ENCODE results near the gene EXOC6.
"Not testable (repeated sequence)": the region's sequence is repeated elsewhere in the genome, so short reads cannot be mapped to it uniquely, and the experiment has no call there.

The EXOC6 gene

DNA sequence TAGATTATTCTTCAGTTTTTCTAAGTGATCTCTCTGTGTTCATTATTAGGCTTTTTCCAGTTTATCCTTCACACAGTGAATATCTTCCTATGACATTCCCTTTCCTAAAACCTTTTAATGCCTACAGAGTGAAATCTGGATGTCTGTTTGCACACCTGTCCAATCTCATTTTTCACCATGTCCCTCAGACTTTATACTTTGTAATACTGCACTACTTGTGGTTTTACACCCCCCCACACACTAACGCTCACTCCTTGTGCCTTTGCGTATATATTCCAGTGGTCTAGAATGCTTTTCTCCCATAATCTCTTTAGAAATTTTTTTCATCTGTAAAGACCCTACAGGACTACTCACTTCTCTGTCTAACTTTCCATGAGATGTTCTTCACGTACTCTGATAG, 98.2 kb downstream of the EXOC6 start:
- DNase-seq: no peak

DNA sequence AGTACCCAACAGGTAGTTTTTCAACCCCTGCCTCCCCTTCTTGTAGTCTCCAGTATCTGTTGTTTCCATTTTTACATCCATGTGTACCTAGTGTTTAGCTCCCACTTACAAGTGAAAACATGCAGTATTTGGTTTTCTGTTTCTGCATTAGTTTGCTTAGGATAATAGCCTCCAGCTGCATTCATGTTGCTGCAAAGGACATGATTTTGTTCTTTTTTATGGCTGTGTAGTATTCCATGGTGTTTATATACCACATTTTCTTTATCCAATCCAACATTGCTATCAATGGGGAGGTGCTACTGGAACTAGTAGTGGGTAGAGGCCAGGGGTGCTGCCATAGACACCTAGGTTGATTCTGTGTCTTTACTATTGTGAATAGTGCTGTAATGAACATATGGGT, 104.3 kb downstream of the EXOC6 start:
- not testable (repeated sequence) for DNase-seq

DNA sequence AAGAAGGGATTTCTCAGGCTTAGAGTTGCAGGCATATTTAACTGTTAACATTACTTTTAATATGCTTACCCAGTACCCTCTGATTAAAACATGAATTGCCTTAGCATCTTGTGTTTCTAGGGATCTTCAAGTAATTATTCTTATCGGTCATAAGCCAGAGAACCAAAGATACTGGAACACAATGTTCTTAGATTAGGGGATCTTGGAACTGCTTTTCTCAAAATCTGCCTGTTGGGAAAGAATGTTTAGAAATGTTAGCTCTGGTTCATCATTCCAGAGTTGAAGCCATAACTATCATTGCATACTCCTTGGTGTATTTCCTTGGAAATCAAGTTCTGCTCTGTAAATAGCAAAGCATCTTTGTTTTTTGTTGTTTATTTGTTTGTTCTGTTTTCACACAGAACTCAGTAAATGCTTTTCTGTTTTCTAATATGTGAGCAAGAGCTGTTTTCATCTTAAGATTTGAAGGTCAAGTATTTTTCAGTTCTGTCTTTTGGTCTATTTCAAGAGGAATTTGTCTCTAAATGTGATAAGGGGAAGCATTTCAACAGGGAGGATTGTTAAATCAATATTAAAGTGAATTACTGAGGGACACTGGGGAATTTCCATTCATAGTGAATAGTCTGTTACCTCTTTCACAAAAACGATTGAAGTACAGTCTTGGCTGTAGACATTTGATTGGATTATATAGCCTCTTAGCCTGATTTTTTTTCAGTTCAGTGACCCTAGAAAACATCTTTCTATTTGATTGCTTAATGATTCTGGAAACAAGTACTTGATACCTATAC, 109.1 kb downstream of the EXOC6 start:
- no peak for DNase-seq

DNA sequence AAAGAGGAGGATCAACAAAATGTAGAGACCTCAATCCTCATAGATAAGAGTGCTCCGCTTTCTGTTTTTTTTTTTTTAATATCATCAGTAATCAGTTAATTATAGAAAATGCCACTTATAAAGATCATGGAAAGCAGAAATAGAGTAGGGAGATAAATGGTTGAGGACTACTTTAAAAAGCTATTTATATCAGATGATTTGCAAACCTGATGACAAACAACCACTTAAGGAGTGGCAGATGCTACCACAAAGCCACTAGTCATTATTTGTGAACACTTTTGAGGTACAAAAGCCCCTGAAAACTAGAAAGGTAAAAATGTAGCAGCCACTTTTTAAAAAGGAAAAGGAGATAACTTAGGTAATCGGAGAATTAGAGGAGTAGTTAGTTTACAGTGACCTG, 113.3 kb downstream of the EXOC6 start:
- no peak for DNase-seq

DNA sequence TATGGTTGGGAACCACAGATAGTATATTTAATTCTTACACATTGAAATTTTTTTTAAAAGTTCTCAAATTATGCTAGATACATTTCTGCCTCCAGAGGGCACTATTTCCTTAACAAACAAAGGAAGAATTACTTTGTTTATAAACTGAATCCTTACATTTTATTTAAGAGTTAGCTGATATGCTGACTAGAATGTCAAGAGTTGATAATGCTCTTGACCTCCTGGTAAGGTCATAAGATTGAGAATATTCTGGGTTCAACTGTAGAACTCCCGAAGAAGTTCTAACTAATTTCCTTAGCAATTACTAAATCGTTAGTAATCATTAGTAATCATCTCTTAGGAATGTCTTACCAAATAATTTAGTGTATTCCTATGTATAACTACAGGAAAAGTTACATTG, 117.0 kb downstream of the EXOC6 start:
- peak; percentile 65 for DNase-seq

DNA sequence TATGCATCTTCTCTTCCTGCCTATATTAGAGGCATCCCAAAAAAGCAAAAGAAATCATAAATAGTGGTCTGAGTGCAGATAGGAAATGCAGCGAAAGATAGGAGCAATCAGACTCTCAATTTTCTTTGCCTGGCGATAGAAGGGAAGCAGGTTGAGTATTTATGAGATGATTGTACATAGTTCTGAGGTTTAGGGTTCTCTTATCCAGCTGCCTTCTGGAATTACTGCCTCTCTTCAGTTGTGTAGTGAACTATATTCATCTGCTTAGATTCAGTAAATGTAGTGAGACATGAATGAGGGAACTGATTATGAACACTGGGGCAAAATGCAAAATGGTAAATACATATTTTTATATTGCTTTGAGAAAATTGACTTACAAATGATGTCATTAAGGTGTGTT, 119.3 kb downstream of the EXOC6 start:
- no peak for DNase-seq

DNA sequence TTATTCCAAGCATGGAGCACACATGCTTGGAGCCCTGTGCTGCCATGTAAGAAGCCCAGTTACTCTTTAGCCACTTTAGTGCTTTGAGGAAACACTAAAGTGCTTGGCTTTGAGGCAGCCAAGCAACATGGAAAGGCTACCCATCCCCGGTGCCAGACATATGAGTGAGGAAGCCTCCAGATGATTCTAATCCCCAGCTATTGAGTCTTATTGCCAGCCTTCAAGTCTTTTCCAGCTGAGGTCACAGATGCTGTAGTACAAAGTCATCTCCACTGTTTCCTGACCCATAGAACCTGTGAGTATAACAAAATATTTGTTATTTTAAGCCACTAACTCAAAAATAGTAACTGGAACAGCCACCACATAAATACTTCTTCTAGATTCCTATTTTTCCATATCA, 120.8 kb downstream of the EXOC6 start:
- DNase-seq: peak; percentile 59

DNA sequence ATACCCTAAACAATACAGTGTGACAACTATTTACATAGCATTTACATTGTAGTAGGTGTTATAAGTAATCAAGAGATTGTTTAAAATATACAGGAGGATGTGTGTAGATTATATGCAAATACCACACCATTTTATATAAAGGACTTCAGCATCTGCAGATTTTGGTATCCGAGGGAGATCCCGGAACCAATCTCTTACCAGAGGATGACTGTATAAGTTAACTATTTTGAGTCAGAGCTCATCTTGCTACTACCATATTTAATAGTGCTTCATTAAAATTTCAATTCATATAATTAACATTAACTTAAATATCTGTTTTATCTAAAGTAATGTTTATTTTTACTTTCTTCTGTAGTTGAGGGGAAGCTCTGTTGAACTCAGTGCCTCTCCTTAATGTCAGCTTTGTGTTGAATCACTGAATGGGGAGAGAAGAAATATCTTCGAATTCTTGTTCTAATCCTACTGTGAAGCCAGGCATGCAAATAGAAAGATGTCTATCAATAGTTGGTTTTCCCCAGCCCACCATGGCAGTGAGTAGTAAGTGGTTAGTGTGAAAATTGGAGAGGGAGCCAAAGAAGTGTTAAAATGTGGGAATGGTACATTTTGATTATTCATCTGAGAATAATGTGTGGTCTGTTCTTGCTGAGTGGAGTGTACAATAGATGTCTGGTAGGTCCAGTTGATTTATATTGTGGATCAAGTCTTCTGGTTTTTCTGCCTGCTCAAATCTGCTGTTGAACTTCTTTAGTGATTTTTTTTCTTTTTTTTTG, 122.2 kb downstream of the EXOC6 start:
- peak; percentile 55 for DNase-seq

DNA sequence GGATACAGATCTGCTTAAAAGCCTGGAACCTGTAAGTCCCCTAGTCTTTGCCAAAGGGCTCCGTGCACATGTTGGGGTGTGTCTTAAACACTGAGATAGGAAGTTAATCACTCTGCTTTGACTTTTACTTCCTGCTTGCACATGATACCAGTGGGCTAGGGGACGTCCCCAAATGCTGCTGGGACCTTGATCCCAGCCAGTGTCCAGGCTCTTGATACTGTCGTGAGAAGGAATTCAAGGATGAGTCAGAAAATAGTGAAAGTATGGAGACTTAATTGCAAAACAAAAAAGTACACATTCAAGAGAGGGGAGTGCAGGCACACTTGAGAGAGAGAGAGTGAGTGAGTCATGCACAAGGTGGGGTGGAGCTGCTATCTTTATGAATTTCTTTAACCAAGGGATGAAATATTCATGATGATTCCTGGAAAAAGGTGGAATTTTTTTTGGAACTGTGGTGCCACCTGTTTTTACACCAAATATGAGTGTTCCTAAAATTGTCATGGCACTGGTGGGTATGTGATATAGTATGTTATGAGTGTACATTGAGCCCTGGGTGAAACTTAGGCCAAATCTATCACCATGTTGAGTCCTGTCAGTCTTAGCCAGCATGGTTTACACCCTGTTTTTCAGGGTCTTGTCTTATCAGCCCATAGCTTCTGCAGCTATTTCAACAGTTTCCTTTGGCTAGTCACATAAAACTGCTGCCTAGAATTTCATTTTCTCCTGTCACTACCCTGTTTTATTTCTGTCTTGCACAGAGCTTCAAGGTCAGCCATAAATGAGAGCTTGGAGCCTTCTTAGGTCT, 123.9 kb downstream of the EXOC6 start:
- DNase-seq: peak; percentile 90

DNA sequence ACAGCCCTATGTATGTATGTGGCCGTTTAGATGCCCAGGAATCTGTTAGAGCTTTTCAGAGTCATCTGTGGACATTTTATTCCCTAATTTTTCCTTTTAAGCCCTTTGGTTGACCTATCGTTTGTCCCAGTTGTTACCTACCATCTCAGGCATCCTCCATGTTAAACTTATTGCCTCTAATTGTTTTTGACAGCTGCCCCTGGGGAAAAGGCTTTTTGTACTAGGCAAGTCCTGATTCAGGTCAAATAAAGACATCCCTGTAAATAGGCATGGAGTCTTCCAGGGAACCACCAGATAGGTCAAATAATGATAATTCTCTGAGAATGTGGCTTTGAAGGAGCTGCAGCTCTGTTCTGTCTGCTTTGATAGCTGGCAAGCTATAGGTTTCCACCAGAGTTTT, 124.6 kb downstream of the EXOC6 start:
- DNase-seq: no peak

DNA sequence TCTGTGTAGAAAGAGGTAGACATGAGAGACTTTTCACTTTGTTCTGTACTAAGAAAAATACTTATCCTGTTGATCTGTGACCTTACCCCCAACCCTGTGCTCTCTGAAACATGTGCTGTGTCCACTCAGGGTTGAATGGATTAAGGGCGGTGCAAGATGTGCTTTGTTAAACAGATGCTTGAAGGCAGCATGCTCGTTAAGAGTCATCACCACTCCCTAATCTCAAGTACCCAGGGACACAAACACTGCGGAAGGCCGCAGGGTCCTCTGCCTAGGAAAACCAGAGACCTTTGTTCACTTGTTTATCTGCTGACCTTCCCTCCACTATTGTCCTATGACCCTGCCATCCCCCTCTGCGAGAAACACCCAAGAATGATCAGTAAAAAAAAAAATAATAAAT, 128.0 kb downstream of the EXOC6 start:
- not testable (repeated sequence) for DNase-seq

DNA sequence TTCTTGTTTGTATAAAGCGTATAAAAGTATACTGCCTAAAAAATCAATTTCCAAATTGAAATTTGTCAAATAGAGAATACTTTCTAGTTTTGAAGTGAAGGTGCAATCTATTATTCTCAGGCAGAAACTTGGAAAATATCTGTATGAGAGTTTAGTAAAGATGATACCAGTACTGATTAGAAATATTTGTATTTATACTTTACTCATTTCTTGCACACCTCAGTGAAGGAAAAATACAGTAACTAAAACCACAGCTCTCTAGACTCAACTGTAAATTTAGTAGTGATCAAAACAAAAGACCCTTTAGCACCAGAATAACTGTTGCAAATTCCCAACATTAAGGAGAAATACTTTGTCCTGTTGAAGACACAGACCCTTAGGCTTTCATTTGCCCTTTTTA, 140.9 kb downstream of the EXOC6 start:
- no peak for DNase-seq

DNA sequence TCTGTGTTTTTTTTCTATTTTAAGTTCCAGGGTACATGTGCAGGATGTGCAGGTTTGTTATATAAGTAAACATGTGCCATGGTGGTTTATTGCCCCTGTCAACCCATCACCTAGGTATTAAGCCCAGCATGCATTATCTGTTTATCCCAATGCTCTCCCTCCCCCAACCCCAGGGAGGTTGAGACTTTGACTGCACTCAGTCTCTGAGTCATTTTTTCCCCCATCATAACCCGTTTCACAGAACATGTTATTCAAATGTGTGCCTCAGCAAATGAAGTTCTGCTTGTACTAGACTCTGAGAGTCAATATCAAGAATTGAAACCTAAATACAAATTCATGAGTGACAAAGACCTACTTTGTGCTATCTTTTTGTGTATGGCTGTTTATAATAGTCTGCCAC, 142.3 kb downstream of the EXOC6 start:
- peak; percentile 5 for DNase-seq

DNA sequence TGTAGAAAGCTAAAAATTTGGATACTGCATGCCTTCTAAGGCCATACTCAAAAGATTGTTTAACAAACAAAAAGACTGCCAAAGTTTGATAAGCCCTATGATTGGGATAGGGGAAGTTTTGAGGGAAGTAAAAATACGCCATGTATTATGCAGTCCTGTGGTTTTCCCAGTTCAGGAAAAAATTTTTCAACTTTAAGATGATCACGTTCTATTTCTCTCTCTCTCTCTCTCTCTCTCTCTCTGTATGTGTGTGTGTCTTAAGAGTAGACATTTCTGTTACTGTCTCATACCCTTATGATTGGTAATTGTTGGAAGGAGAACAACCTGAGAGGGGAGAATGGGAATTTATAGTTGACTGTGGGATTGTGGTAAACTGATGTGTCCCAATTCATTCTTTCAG, 143.2 kb downstream of the EXOC6 start:
- no peak for DNase-seq

DNA sequence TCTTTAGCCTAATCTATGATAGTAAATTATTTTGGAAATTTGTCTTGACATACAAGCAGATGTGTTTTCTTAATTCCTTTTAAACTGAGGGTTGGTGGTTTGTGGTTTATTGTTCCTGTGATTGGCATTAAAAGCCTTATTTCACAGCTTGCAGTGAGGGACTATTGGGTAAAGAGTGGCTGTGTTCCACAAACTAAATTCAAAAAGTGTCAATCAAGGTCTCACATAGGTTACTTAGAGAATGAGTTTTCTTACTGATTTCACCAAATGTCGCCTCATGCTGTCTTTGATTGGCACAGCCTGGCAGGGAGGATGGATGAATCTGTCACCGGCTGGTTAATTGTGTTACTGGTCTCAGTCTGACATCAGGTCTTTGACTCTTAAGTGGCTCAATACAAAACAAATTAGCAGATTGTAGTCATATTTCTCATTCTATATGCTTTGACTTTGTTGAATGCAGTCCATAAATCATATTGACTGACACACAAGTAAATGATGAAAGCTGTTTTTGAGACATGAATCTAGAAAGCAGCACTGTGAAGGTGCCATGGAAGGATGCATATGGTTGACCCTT, 145.5 kb downstream of the EXOC6 start:
- no peak for DNase-seq

DNA sequence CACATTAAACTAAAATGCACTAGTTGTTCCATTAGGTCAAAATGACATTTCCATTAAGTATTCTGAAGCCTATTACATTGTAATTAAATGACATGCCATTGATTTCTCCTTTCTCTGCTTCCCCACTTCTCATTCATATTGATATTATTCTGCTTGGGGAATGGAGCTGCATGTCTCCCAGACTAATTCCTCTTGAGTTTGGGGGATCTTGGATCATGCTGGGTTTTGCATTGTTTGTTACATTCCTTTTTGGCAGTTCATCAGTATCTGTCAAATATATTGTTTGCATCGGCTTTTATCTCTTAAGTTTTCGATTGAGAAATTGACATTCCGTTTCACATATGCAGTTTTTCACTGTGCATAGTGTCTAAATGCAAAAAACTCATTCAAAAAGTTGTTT, 147.2 kb downstream of the EXOC6 start:
- DNase-seq: no peak

DNA sequence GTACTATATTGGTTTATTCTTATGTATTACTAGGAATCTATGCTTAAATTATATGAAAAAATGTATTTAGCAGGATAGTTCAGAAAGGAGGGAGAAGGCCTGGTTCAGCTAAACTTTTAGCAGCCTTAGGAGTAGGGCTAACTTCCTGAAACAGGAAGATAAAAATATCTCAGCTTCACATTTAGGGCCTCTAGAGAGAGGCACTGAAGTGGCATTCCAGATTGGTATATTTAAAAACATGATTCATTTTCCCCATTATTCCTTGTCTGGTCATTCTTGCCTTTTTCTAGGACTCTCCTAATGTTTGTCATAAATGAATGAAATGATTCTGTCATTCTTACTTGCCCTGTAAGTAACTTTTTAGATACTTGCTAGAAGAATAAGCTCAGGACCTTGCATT, 149.3 kb downstream of the EXOC6 start:
- peak; percentile 8 for DNase-seq

DNA sequence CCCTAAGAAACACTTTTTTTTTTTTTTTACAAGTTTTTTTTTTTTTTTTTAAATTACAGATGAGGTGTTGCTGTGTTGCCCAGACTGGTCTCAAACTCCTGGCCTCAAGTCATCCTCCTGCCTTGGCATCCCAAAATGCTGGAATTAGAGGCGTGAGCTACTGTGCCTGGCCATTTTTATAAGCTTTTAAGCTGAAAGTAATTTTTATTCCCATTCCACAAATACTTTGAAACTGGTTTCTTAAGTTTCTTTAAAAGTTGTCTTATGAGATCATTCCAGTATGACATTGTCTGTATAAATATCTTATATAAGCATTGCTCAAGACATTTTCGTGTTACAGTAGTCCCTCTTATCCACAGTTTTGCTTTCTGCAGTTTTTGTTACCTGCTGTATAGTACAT, 150.9 kb downstream of the EXOC6 start:
- peak; percentile 1 for DNase-seq

DNA sequence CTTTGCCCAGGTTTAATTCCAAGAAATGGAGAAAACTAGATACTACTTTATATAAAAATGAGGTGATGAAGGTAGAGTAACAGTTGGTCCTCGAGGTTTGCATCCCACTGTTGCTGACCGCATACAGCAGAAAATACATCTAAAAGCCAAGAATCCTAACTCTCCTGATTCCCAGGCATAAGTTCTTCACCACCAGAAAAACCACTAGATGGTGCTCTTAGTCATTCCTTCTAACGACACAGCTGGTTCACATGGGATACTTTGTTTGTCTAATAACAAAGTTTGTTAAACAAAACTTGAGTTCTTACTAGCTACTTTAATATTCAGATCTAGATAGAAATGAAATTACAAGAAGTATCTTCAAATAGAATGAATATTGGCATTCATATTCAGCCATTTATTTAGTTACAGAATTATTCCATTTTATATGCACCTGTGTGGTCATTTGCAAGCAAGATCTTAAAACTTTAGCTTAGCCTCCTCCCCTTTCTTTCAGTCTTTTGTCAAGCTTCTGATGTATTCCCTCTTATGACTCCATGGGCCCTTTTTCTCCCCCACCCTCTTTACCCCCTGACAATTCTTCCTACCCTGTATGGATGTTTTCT, 158.2 kb downstream of the EXOC6 start:
- peak; percentile 55 for DNase-seq

DNA sequence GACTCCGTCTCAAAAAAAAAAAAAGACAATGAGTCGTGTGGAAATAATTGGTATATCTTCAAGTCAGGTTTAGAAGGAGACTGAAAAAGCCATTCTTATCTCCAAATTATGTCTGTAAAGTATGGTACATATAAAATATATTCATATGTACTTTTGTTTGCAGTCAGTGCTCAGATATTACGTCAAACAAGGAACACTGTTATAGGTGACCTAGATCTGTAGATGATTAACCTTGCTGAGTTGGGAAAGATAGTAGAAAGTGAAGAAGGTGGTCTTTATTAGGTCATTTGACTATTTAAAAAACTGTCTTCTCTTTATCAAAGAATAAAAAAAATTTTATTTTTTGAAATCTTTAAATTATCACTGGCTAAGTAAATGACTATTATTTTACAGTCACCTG, 167.4 kb downstream of the EXOC6 start:
- DNase-seq: no peak

DNA sequence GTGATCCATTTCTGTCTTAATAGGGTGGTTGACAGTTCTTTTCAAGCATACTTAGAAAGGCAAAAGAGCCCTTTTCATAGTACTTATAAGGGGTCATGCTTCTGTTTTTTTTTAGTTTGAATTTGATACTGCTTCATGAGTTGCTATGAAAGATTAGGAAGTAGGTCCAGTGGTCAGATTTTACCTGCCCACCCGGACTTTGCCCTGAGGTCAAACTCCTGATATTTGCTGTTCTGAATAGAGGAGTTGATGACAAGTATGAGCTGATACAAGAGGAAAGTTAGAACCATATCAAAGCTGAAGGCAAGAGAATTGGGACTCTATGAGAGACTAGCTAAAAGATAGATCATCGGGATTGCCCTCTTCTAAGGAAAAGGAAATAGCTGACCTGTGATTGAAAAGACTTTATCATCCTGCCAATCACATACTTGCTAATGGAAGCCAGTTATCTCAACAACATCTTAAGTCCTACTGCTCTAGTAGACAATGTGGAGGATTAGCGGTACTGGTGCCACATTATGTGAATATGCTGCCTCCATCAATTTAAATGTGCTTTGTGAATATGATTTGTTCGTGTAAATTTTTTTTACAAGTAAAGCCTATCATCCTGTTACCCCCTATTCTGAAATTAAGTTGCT, 174.8 kb downstream of the EXOC6 start:
- no peak for DNase-seq

DNA sequence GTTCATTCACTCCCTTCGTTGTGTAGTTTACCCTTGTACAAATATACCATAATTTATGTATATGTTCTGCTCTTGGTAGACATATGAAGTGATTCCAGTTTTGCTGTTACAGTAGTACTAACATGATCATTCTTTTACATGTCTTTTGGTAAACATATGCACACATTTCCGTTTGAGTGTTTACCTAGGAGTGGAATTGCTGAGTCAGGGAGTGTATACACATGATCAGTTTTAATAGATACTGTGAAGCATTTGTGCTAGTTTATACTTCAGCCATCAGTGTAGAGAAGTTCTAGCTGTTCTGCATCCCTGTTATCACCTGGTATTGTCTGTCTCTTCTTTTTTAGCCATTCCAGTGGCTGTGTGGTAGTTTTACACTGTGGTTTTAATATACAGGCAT, 177.8 kb downstream of the EXOC6 start:
- no peak for DNase-seq
